GM19468 (cell line): Measurements from ENCODE around the gene DEXI.
A peak's percentile ranks its signal among the peaks of the same experiment; 100 is the strongest.
"Not testable (repeated sequence)": the region's sequence is repeated elsewhere in the genome, so short reads cannot be mapped to it uniquely, and the experiment has no call there.

Experiments
- ATAC-seq: cut with Tn5 transposase; IDR thresholded peaks from one replicate; pipeline ENCODE4 v1.9.1; 2021; ENCODE audit warnings: mild to moderate bottlenecking, moderate library complexity, moderate number of reproducible peaks; ENCODE audit not compliant: unreplicated experiment; ENCODE audit errors: extremely low read depth

The DEXI gene

GRCh38 chr16:10970065-10970464 lies 27.8 kb upstream of the DEXI start:
- ATAC-seq: no peak

- ATAC-seq: no peak
Measured at GRCh38 chr16:10969615-10970014, 27.3 kb upstream of the DEXI start.

GRCh38 chr16:10968498-10968897 lies 26.2 kb upstream of the DEXI start:
- no peak for ATAC-seq

- no peak for ATAC-seq
Measured at GRCh38 chr16:10967986-10968385, 25.7 kb upstream of the DEXI start.

- not testable (repeated sequence) for ATAC-seq
Measured at GRCh38 chr16:10966559-10966958, 24.3 kb upstream of the DEXI start.

GRCh38 chr16:10966129-10966528 lies 23.9 kb upstream of the DEXI start:
- ATAC-seq: no peak

GRCh38 chr16:10965440-10966061 lies 23.3 kb upstream of the DEXI start:
- ATAC-seq: peak; percentile 53

- no peak for ATAC-seq
Measured at GRCh38 chr16:10964891-10965326, 22.6 kb upstream of the DEXI start.

GRCh38 chr16:10964039-10964890 lies 22.0 kb upstream of the DEXI start:
- ATAC-seq: peak; percentile 34

GRCh38 chr16:10961231-10961630 lies 19.0 kb upstream of the DEXI start:
- no peak for ATAC-seq

GRCh38 chr16:10959161-10959560 lies 16.9 kb upstream of the DEXI start:
- ATAC-seq: no peak

GRCh38 chr16:10957771-10958482 lies 15.7 kb upstream of the DEXI start:
- no peak for ATAC-seq

GRCh38 chr16:10954903-10955302 lies 12.6 kb upstream of the DEXI start:
- no peak for ATAC-seq

- no peak for ATAC-seq
Measured at GRCh38 chr16:10951026-10951425, 8.8 kb upstream of the DEXI start.

- ATAC-seq: no peak
Measured at GRCh38 chr16:10950393-10950792, 8.1 kb upstream of the DEXI start.

GRCh38 chr16:10949424-10949970 lies 7.2 kb upstream of the DEXI start:
- ATAC-seq: peak; percentile 74

- no peak for ATAC-seq
Measured at GRCh38 chr16:10947211-10947787, 5.0 kb upstream of the DEXI start.

GRCh38 chr16:10946308-10946707 lies 4.0 kb upstream of the DEXI start:
- no peak for ATAC-seq

- ATAC-seq: no peak
Measured at GRCh38 chr16:10945065-10945787, 3.0 kb upstream of the DEXI start.
